HS-27A (cell line): ENCODE results near the gene TTC23L.
A peak's percentile ranks its signal among the peaks of the same experiment; 100 is the strongest.
"Not testable (repeated sequence)": the region's sequence is repeated elsewhere in the genome, so short reads cannot be mapped to it uniquely, and the experiment has no call there.

Experiments
- DNase-seq: peaks from one replicate; pipeline ENCODE4 v3.0.0-alpha.2; 2012; ENCODE audit warnings: low read depth, missing footprints

Gene TTC23L

GRCh38 chr5:34923256-34923655 is 84.3 kb downstream of the TTC23L start:
- not testable (repeated sequence) for DNase-seq

GRCh38 chr5:34923694-34924461 is 84.9 kb downstream of the TTC23L start:
- DNase-seq = peak; percentile 88

GRCh38 chr5:34924462-34924765 is 85.5 kb downstream of the TTC23L start:
- DNase-seq = no peak

GRCh38 chr5:34926318-34926888 is 87.4 kb downstream of the TTC23L start:
- DNase-seq = no peak

GRCh38 chr5:34927785-34928184 is 88.8 kb downstream of the TTC23L start:
- no peak for DNase-seq

GRCh38 chr5:34928267-34928666 is 89.3 kb downstream of the TTC23L start:
- DNase-seq = no peak

GRCh38 chr5:34929134-34929719 is 90.3 kb downstream of the TTC23L start, which contains the start of gene DNAJC21:
DNAJC21 (plus strand) TSS chr5:34929559; CDS start chr5:34929820, 261 bp downstream.
- DNase-seq = peak; percentile 83

- DNase-seq = no peak
Measured at GRCh38 chr5:34929720-34930461, 90.9 kb downstream of the TTC23L start.

- DNase-seq = no peak
Measured at GRCh38 chr5:34930462-34930844, 91.5 kb downstream of the TTC23L start.

GRCh38 chr5:34930870-34931269 is 91.9 kb downstream of the TTC23L start:
- no peak for DNase-seq

- DNase-seq = no peak
Measured at GRCh38 chr5:34932947-34933346, 94.0 kb downstream of the TTC23L start.

GRCh38 chr5:34941936-34942335 is 103.0 kb downstream of the TTC23L start:
- DNase-seq = no peak

- DNase-seq = no peak
Measured at GRCh38 chr5:34944044-34944443, 105.1 kb downstream of the TTC23L start.

- no peak for DNase-seq
Measured at GRCh38 chr5:34944460-34945047, 105.6 kb downstream of the TTC23L start.
